DMS53 treated with DMSO at 0.1 percent for 48 hours (cell line): Measurements from ENCODE around the gene FXYD7.
"Not testable (repeated sequence)": the region's sequence is repeated elsewhere in the genome, so short reads cannot be mapped to it uniquely, and the experiment has no call there.

Source experiments
- DNase-seq: peaks from one replicate; lab custom pipeline; 2025; ENCODE audit not compliant: unreplicated experiment; lab: John Stamatoyannopoulos, UW

FXYD7 gene

DNA sequence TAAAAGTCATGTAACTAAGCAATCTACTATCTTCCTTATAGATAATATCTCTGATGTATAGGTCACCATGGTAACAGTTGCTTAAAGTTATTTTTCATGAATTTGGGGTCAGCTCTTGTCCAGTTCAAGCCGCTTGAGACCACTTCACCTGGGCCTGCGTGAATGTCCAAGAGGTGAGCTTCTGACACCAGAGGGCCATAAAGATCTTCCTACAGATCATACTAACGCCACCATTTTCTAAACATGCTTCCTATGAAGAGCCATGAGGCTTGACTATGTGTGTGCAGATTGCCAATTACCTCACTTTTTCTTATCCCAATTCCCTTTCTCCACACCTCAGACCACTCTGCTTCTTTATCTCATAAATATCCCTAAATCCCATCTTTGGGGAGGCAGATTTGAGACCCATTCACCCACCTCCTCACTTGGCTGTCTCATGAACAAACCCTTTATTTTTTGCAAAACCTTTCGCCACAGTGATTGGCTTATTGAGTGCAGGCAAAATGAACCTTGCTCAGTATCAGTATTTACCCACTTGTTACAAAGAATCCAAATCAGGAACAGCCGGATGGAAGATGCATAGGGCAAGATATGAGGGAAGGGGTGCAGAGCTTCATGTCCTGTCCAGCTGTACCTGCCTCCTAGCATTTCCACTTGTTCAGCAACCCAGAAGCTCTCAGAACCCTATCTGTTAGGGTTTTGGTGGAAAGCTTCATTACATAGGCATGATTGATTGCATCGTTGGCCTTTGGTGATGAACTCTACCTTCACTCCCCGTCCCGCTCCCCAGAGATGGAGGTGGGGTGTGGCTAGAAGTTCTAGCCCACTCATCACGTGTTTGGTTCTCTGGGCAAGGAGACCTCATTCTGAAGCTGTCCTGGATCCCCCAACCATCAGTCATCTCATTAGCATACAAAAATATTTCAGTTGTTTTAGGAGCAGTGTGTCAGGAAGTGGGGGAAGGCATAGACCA is 51.2 kb downstream of the FXYD7 start:
- no peak for DNase-seq

DNA sequence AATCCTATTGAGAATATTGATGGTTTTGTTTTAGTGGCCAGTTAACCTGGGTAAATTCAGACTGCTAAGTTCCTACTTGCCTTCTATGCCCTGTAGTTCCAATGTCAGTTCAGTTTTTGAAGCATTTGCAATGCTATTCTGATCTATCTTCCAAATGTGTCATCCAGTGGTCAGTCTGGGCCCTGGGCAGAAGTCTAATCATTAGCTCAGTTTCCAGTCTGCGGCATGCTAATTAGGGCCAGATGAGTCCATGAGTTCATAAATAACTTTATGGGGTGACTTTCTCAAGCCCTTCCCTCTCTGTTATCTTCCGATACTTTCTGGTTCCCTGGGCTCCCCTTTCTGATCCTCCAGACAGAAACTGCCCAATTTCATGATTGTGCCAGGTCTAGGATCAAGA is 52.8 kb downstream of the FXYD7 start:
- DNase-seq, result no peak

DNA sequence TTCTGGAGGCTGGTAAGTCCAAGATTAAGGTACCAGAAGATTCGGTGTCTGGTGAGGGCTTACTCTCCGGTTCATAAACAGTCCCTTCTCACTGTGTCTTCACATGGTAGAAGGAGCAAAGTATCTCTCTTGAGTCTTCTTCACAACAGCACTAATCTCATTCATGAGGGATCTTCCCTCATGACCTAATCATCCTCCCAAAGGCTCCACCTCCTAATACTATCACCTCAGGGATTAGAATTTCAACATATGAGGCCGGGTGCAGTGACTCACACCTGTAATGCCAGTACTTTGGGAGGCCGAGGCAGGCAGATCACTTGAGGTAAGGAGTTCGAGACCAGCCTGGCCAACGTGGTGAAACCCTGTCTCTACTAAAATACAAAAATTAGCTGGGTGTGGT is 53.8 kb downstream of the FXYD7 start:
- not testable (repeated sequence) for DNase-seq

DNA sequence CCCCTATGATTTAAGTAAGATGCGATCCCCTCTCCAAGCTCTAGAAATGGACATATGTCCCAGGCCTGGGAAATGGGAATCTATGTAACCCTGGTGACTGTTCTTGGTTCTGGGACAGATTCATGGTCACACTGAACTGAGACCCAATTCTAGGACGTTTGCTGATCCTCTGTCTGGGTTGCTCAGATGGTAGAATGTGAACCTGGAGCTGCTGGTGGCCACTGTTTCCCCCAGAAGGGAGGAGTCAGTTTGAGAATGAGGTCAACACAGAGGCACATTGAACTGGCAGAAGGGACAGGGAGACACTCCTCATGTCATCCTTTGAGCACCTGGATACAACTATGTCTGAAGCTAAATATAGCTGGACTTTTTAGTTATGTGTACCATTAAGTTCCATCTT is 56.4 kb downstream of the FXYD7 start:
- no peak for DNase-seq

DNA sequence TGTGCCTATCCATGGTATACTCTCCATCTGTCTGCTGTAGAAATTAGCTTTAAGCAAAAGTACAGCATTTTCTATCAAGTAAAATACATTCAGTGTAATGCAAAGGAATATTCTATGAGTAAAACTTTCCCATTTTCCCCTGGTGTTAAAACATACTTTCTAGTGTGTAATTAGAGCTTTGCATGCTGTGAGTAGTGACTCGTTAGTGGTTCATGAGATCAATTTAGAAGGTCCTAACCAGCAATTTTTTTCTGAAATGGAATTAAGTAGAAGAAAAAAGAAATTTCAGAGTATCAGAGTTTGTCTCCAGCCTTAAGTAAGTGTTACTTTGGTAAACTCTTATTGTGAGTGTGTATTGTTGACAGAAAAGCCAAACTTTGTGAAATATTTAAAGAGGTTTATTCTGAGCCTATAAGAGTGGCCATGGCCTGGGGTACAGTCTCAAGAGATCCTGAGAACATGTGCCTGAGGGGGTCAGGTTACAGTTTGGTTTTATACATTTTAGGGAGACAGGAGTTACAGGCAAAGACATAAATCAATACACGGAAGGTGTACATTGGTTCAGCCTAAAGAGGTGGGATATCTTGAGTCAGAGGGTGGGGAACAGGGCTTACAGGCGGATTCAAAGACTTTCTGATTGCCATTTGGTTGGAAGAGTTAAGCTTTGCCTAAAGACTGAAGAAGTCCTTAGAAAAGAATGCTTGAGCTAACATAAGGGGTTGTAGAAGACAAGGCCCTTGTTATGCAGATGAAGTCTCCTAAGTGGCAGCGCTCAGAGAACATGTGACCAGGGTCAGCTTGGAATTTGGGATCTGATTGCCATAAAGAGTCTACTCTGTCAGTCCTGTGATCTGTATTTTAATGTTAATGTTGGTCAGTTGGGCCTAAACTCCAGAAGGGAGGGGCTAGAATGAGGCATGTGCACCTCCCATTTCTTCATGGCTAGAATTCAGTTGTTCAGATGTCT is 60.0 kb downstream of the FXYD7 start:
- DNase-seq, result no peak
